Duodenal mucosa (tissue), 2 donors: ENCODE results near the gene PTPRQ.

Source experiments
- H3K27ac ChIP-seq: one replicate; pipeline ENCODE4 v1.7.0; 2013; ENCODE audit warnings: low read depth, low read length
- H3K27me3 ChIP-seq, 2 donors: one replicate each; pipeline ENCODE4 v1.7.0; 2013; ENCODE audit warnings: low read length in 2 of 2, control low read depth in 1 of 2; ENCODE audit not compliant: insufficient read depth in 2 of 2, control insufficient read depth in 1 of 2
- H3K36me3 ChIP-seq, 2 donors: one replicate each; pipeline ENCODE4 v1.7.0; 2013; ENCODE audit warnings: low read length in 2 of 2, control low read depth in 1 of 2; ENCODE audit not compliant: insufficient read depth in 2 of 2, control insufficient read depth in 1 of 2
- H3K4me1 ChIP-seq, 2 donors: one replicate each; pipeline ENCODE4 v1.7.0; 2013; ENCODE audit warnings: low read length in 2 of 2, control low read depth in 1 of 2; ENCODE audit not compliant: insufficient read depth in 2 of 2, control insufficient read depth in 1 of 2
- H3K4me3 ChIP-seq, 2 donors: one replicate each; pipeline ENCODE4 v1.7.0; 2013; ENCODE audit warnings: low read length in 2 of 2, low read depth in 1 of 2
- H3K9ac ChIP-seq, 2 donors: one replicate each; pipeline ENCODE4 v1.7.0; 2013; ENCODE audit warnings: low read length in 2 of 2, low read depth in 1 of 2
- H3K9me3 ChIP-seq, 2 donors: one replicate each; pipeline ENCODE4 v1.7.0; 2013; ENCODE audit warnings: low read length in 2 of 2, control low read depth in 1 of 2; ENCODE audit not compliant: control insufficient read depth in 1 of 2

Gene PTPRQ

GRCh38 chr12:80553316-80553715 is 109.3 kb downstream of the PTPRQ start:
- no peaks in the 10 kb centered on the region for H3K4me1 ChIP-seq
- H3K9ac ChIP-seq: no peak overlapping the region
- no peaks in the 10 kb centered on the region for H3K27me3 ChIP-seq
- no peak overlapping the region for H3K4me3 ChIP-seq
- H3K27ac ChIP-seq: no peak overlapping the region
- H3K36me3 ChIP-seq: no peaks in the 10 kb centered on the region
- no peaks in the 10 kb centered on the region for H3K9me3 ChIP-seq

- no peak overlapping the region for H3K9ac ChIP-seq
- no peak overlapping the region for H3K27ac ChIP-seq
- no peaks in the 10 kb centered on the region for H3K4me1 ChIP-seq
- no peaks in the 10 kb centered on the region for H3K9me3 ChIP-seq
- H3K36me3 ChIP-seq: no peaks in the 10 kb centered on the region
- H3K4me3 ChIP-seq: no peak overlapping the region
- no peaks in the 10 kb centered on the region for H3K27me3 ChIP-seq
Measured at GRCh38 chr12:80556566-80556965, 112.5 kb downstream of the PTPRQ start.

- no peaks in the 10 kb centered on the region for H3K27me3 ChIP-seq
- H3K4me1 ChIP-seq: no peaks in the 10 kb centered on the region
- no peak overlapping the region for H3K27ac ChIP-seq
- H3K9ac ChIP-seq: no peak overlapping the region
- H3K9me3 ChIP-seq: no peaks in the 10 kb centered on the region
- no peak overlapping the region for H3K4me3 ChIP-seq
- no peaks in the 10 kb centered on the region for H3K36me3 ChIP-seq
Measured at GRCh38 chr12:80559766-80560165, 115.7 kb downstream of the PTPRQ start.

GRCh38 chr12:80565271-80565670 is 121.2 kb downstream of the PTPRQ start:
- Histone ChIP-seq H3K4me3 (no peak overlapping the region), H3K9ac (no peak overlapping the region), H3K27ac (no peak overlapping the region), H3K4me1 (no peaks in the 10 kb centered on the region), H3K36me3 (no peaks in the 10 kb centered on the region), H3K27me3 (no peaks in the 10 kb centered on the region), H3K9me3 (no peaks in the 10 kb centered on the region)

- no peak overlapping the region for H3K9ac ChIP-seq
- no peaks in the 10 kb centered on the region for H3K36me3 ChIP-seq
- no peak overlapping the region for H3K4me3 ChIP-seq
- no peaks in the 10 kb centered on the region for H3K4me1 ChIP-seq
- H3K27ac ChIP-seq: no peak overlapping the region
- no peaks in the 10 kb centered on the region for H3K27me3 ChIP-seq
- no peaks in the 10 kb centered on the region for H3K9me3 ChIP-seq
Measured at GRCh38 chr12:80567401-80567800, 123.4 kb downstream of the PTPRQ start.

GRCh38 chr12:80576641-80577418 is 132.8 kb downstream of the PTPRQ start:
- Histone ChIP-seq H3K36me3 (no peaks in the 10 kb centered on the region), H3K27ac (no peak overlapping the region), H3K9me3 (no peaks in the 10 kb centered on the region), H3K27me3 (no peaks in the 10 kb centered on the region), H3K9ac (no peak overlapping the region), H3K4me1 (no peaks in the 10 kb centered on the region), H3K4me3 (no peak overlapping the region)

GRCh38 chr12:80580254-80580653 is 136.2 kb downstream of the PTPRQ start:
- no peak overlapping the region for H3K4me3 ChIP-seq

GRCh38 chr12:80581783-80582182 is 137.7 kb downstream of the PTPRQ start:
- Histone ChIP-seq H3K4me3 (no peak overlapping the region), H3K36me3 (no peaks in the 10 kb centered on the region), H3K4me1 (no peaks in the 10 kb centered on the region), H3K27ac (no peak overlapping the region), H3K9me3 (no peaks in the 10 kb centered on the region), H3K9ac (no peak overlapping the region), H3K27me3 (no peaks in the 10 kb centered on the region)

More at GRCh38 chr12:80580254-80580653, 136.2 kb downstream of the PTPRQ start:
- no peaks in the 10 kb centered on the region for H3K36me3 ChIP-seq
- no peaks in the 10 kb centered on the region for H3K4me1 ChIP-seq
- no peak overlapping the region for H3K9ac ChIP-seq
- H3K27me3 ChIP-seq: no peaks in the 10 kb centered on the region
- no peaks in the 10 kb centered on the region for H3K9me3 ChIP-seq
- no peak overlapping the region for H3K27ac ChIP-seq

GRCh38 chr12:80582431-80582830 is 138.4 kb downstream of the PTPRQ start:
- Histone ChIP-seq H3K4me3 (no peak overlapping the region), H3K27me3 (no peaks in the 10 kb centered on the region), H3K9me3 (no peaks in the 10 kb centered on the region), H3K9ac (no peak overlapping the region), H3K27ac (no peak overlapping the region), H3K36me3 (no peaks in the 10 kb centered on the region), H3K4me1 (no peaks in the 10 kb centered on the region)

GRCh38 chr12:80589077-80589476 is 145.0 kb downstream of the PTPRQ start:
- H3K27ac ChIP-seq: no peak overlapping the region
- no peaks in the 10 kb centered on the region for H3K36me3 ChIP-seq
- H3K27me3 ChIP-seq: no peaks in the 10 kb centered on the region
- H3K4me3 ChIP-seq: no peak overlapping the region
- no peak overlapping the region for H3K9ac ChIP-seq
- H3K9me3 ChIP-seq: no peaks in the 10 kb centered on the region
- no peaks in the 10 kb centered on the region for H3K4me1 ChIP-seq
